NB4 (cell line): Measurements from ENCODE around the gene RCN2.

Source experiments
- DNase-seq: peaks from one replicate; pipeline ENCODE4 v3.0.0; 2010; ENCODE audit warnings: low read depth
- H3K4me3 ChIP-seq: one replicate; pipeline ENCODE4 v1.5.1; 2011; ENCODE audit warnings: mild to moderate bottlenecking, low read depth, low read length, moderate library complexity
- CTCF ChIP-seq: IDR thresholded peaks from one replicate; pipeline ENCODE4 v1.5.1; 2012; ENCODE audit warnings: low read depth, low read length
- MAX ChIP-seq: IDR thresholded peaks from 2 replicates; pipeline ENCODE4 v1.6.1; 2011; ENCODE audit warnings: low read depth, low read length
- MYC ChIP-seq: IDR thresholded peaks from 2 replicates; pipeline ENCODE4 v1.6.1; 2011; ENCODE audit warnings: low read depth, low read length
- POLR2A ChIP-seq: IDR thresholded peaks from 2 replicates; pipeline ENCODE4 v1.6.1; 2011; ENCODE audit warnings: mild to moderate bottlenecking; ENCODE audit not compliant: insufficient read length; ENCODE audit errors: extremely low read depth

RCN2 gene

GRCh38 chr15:76967067-76967466 lies 35.5 kb downstream of the RCN2 start:
- H3K4me3 ChIP-seq: no peak overlapping the region
- TF ChIP-seq POLR2A (no peak), MAX (no peak), CTCF (no peak), MYC (no peak)
- no peak for DNase-seq

- TF ChIP-seq POLR2A (no peak), MAX (no peak), MYC (no peak), CTCF (no peak)
- no peak overlapping the region for H3K4me3 ChIP-seq
- no peak for DNase-seq
Measured at GRCh38 chr15:76968306-76968705, 36.8 kb downstream of the RCN2 start.

GRCh38 chr15:76972389-76973361 lies 41.1 kb downstream of the RCN2 start:
- peak; percentile 14 for DNase-seq
- TF ChIP-seq POLR2A (no peak), CTCF (no peak), MAX (no peak), MYC (no peak)

GRCh38 chr15:76973362-76973743 lies 41.8 kb downstream of the RCN2 start:
- H3K4me3 ChIP-seq: no peak overlapping the region
- TF ChIP-seq MAX (0 out of 2 replicates have a peak, but pooled peaks have one; percentile 43), MYC (peak; percentile 43; the same call in 1 of the 2 replicates), POLR2A (no peak), CTCF (peak; percentile 94)
- peak; percentile 85 for DNase-seq

More at GRCh38 chr15:76972389-76973361, 41.1 kb downstream of the RCN2 start:
- H3K4me3 ChIP-seq: no peak overlapping the region

GRCh38 chr15:76973906-76974305 lies 42.4 kb downstream of the RCN2 start:
- TF ChIP-seq MAX: no peak
- no peak for TF ChIP-seq POLR2A
- no peak for TF ChIP-seq MYC
- no peak for TF ChIP-seq CTCF
- no peak overlapping the region for H3K4me3 ChIP-seq
- peak; percentile 14 for DNase-seq
